ENCODE results near the gene DMXL2.

DMXL2 gene

GRCh38 chr15:51398626-51399025 is 223.9 kb downstream of the DMXL2 start:
- DNase-seq (ENCODE audit: extremely low spot score): no peak
- no peak for TF ChIP-seq CTCF (IDR thresholded peaks at IDR 0.05; ENCODE audit: control extremely low read depth, extremely low read depth, low read depth, missing control alignments)
- CTCF ChIA-PET: interaction anchor here (1.0 to 1.7 kb wide), 8 partner anchors 9 to 235 kb away, joined by 3 to 11 read pairs (median 4); no protein-coding TSS in a partner anchor
- POLR2A ChIA-PET: no interaction called here
